ENCODE measurements around the gene NCAN. TPM values are rescaled to one million over a fixed set of nuclear protein-coding genes. Genes with fewer than 3 reads are reported as not detected.

Gene NCAN
- total and polyA plus RNA-seq, 8 donors, result 0.03 to 0.14 (median 0.09) TPM; not detected in 2

GRCh38 chr19:19212916-19213315, 1.2 kb downstream of the NCAN start:
- ATAC-seq (no peak), DNase-seq (peak in 1 of 4 donors; percentile 45)
- no peaks in the 10 kb centered on the region for H3K4me1 ChIP-seq
- no peaks in the 10 kb centered on the region for H3K36me3 ChIP-seq
- H3K27me3 ChIP-seq, result peaks cover 23 to 97% of the 10 kb centered on the region in 2 donors
- intact Hi-C loops (cut with DNase I), result no loop called here
- H3K27ac ChIP-seq, result no peak overlapping the region
- H3K9me3 ChIP-seq, result no peaks in the 10 kb centered on the region
- TF ChIP-seq CTCF (IDR thresholded peaks at IDR 0.05), result no peak
- H3K4me3 ChIP-seq, result no peak overlapping the region

- no peak for ATAC-seq
Measured at GRCh38 chr19:19213426-19214158, 1.8 kb downstream of the NCAN start.

GRCh38 chr19:19214159-19214490, 2.4 kb downstream of the NCAN start:
- peak in 1 of 4 donors; percentile 29 for DNase-seq
- intact Hi-C loops (cut with DNase I), result no loop called here
- H3K4me3 ChIP-seq, result no peak overlapping the region
- H3K4me1 ChIP-seq, result no peaks in the 10 kb centered on the region
- ATAC-seq, result no peak
- no peaks in the 10 kb centered on the region for H3K9me3 ChIP-seq
- H3K36me3 ChIP-seq, result no peaks in the 10 kb centered on the region
- H3K27ac ChIP-seq, result no peak overlapping the region
- no peak for TF ChIP-seq CTCF (IDR thresholded peaks at IDR 0.05)
- peaks cover 23 to 97% of the 10 kb centered on the region in 2 donors for H3K27me3 ChIP-seq

More at GRCh38 chr19:19213426-19214158, 1.8 kb downstream of the NCAN start:
- Histone ChIP-seq H3K36me3 (no peaks in the 10 kb centered on the region), H3K27ac (no peak overlapping the region), H3K9me3 (no peaks in the 10 kb centered on the region), H3K4me3 (no peak overlapping the region), H3K4me1 (no peaks in the 10 kb centered on the region), H3K27me3 (peaks cover 23 to 97% of the 10 kb centered on the region in 2 donors)
- peak in 1 of 4 donors; percentile 47 for DNase-seq
- intact Hi-C loops (cut with DNase I), result no loop called here
- TF ChIP-seq CTCF (IDR thresholded peaks at IDR 0.05), result no peak

- H3K36me3 ChIP-seq, result no peaks in the 10 kb centered on the region
- DNase-seq, result peak in 3 of 4 donors; percentile 42 to 74 (median 65)
Measured at GRCh38 chr19:19214892-19215291, 3.1 kb downstream of the NCAN start.

More at GRCh38 chr19:19214892-19215291, 3.1 kb downstream of the NCAN start:
- ATAC-seq, result peak; percentile 82
- Histone ChIP-seq H3K9me3 (no peaks in the 10 kb centered on the region), H3K27me3 (peaks cover 23 to 94% of the 10 kb centered on the region in 2 donors), H3K27ac (no peak overlapping the region), H3K4me1 (no peaks in the 10 kb centered on the region), H3K4me3 (no peak overlapping the region)
- TF ChIP-seq CTCF (IDR thresholded peaks at IDR 0.05), result no peak
- intact Hi-C loops (cut with DNase I), result no loop called here

All from left lung (tissue), 10 donors.